HG03558 (cell line): ENCODE data around the gene GIGYF1.
"Not testable (repeated sequence)": the region's sequence is repeated elsewhere in the genome, so short reads cannot be mapped to it uniquely, and the experiment has no call there.

Experiments used
- ATAC-seq: cut with Tn5 transposase; IDR thresholded peaks from one replicate; pipeline ENCODE4 v1.9.1; 2021; ENCODE audit warnings: moderate number of reproducible peaks; ENCODE audit not compliant: unreplicated experiment; ENCODE audit errors: extremely low read depth

Gene GIGYF1

GRCh38 chr7:100673942-100674410, 20.1 kb downstream of the GIGYF1 start:
- ATAC-seq: no peak

GRCh38 chr7:100673302-100673941, 20.6 kb downstream of the GIGYF1 start, which contains the start of gene GNB2:
Gene GNB2 (plus strand): TSS chr7:100673740. CDS start chr7:100676266, 2,526 bp downstream.
- peak; percentile 30 for ATAC-seq

GRCh38 chr7:100671353-100672327, 22.4 kb downstream of the GIGYF1 start:
- no peak for ATAC-seq

- no peak for ATAC-seq
Measured at GRCh38 chr7:100670074-100670473, 24.0 kb downstream of the GIGYF1 start.

- ATAC-seq: not testable (repeated sequence)
Measured at GRCh38 chr7:100669106-100669505, 24.9 kb downstream of the GIGYF1 start.

GRCh38 chr7:100668069-100668449, 26.0 kb downstream of the GIGYF1 start:
- no peak for ATAC-seq

GRCh38 chr7:100667331-100668068, 26.6 kb downstream of the GIGYF1 start:
- no peak for ATAC-seq

- no peak for ATAC-seq
Measured at GRCh38 chr7:100665168-100665726, 28.8 kb downstream of the GIGYF1 start.

- ATAC-seq: not testable (repeated sequence)
Measured at GRCh38 chr7:100662194-100662776, 31.8 kb downstream of the GIGYF1 start.

- ATAC-seq: no peak
Measured at GRCh38 chr7:100655908-100656674, 38.0 kb downstream of the GIGYF1 start, which contains the start of gene ACTL6B. Gene ACTL6B (minus strand): TSS chr7:100656448. CDS start chr7:100656354, 94 bp downstream.

- no peak for ATAC-seq
Measured at GRCh38 chr7:100654908-100655831, 38.9 kb downstream of the GIGYF1 start.

GRCh38 chr7:100649826-100650565, 44.1 kb downstream of the GIGYF1 start:
- ATAC-seq: no peak

- no peak for ATAC-seq
Measured at GRCh38 chr7:100642534-100642907, 51.5 kb downstream of the GIGYF1 start.

GRCh38 chr7:100641860-100642533, 52.1 kb downstream of the GIGYF1 start:
- ATAC-seq: no peak

- ATAC-seq: no peak
Measured at GRCh38 chr7:100641463-100641859, 52.6 kb downstream of the GIGYF1 start, which contains the start of gene TFR2. Gene TFR2 (minus strand): TSS chr7:100641552. CDS start chr7:100641509, 43 bp downstream.
